Esophagus mucosa (tissue), 1 donor: Measurements from ENCODE around the gene TPK1. TPM values are rescaled to one million over a fixed set of nuclear protein-coding genes. Genes with fewer than 3 reads are reported as not detected.

Experiments used
- ATAC-seq: fragments of 200-7000 bp; cut with Tn5 transposase; one replicate; pipeline ENCODE4 v1.9.1; 2020
- total RNA-seq: library from RNA; stranded (reverse); gene quantifications from one replicate; pipeline ENCODE4 v1.2.4, GENCODE V29; 2023
- donor health status: DM: yes; HTN: yes; CAD: no.

The TPK1 gene
- total RNA-seq, 1 donor from 2014 or later: 2.0 TPM

DNA sequence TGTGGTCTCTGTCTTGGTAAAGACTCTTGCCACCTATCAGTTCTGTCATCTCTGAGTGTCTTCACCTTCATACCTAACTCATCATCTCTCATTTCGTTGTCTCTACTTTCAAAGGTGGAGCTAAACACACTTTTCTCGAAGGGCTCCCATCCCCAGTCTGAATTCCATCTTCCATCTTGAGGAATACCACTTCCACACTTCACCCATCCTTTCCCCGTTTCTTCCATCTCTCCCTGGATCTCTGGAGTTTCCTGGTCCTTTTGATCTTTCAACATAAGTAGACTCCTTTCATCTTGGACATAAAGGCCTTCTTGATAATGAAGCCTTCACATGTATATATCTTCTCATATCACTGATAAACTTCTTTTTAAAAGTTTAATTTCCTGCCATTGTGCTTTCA, 311.6 kb downstream of the TPK1 start:
- no peak for ATAC-seq

DNA sequence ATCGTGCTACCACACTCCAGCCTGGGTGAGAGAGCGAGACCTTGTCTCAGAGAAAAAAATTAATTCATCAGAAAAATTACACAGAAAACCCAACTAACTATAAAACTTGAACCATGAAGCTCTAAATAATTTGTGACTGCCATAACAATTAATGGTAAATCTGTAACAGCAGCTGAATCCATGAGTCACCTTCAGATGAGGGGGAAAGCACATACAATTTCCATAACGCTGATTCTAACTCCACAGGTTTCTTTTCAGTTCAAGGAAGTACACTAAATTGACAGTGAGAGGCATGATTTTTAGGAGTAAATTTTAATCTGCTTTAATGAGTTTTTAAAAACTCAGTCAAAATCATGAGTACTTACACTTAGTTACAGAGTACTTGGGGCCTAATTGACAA, 312.2 kb downstream of the TPK1 start:
- ATAC-seq: no peak

DNA sequence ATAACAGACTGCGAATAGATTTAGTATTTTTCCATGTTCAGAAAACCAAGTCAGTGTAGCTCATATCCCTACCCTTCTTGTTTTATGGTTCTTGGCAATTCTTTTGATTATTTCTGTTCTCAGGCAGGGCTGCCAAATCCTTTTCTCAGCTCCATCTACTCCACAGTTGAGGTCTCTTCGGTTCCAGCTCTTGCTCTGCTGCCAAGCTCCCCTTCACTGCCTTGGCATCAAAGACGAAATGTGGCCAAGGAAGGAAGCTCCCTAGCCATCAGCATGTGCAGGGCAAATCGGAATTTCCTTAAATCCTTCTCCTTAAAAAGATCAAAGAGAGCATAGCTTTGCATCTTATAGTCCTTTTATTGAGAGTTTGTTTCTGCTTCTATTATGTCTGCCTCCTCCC, 315.9 kb downstream of the TPK1 start:
- no peak for ATAC-seq

DNA sequence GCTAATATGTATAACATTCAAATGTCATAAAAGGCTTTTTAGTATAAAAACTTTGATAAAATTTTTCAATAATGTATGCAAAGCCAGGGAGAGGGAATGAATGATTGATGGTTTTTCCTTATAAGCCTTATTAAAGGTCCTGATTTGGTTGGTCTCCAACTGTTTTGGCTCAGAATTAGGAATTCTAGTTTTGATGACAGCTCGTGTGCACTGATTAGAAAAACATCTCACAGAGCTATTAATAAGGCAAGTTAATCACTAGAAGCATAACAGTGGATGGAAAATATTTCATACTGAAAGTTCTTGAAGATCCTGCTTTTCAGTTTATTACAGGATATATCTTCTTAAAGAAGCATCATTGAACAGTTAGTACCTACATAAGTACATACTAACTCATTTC, 317.5 kb downstream of the TPK1 start:
- no peak for ATAC-seq

DNA sequence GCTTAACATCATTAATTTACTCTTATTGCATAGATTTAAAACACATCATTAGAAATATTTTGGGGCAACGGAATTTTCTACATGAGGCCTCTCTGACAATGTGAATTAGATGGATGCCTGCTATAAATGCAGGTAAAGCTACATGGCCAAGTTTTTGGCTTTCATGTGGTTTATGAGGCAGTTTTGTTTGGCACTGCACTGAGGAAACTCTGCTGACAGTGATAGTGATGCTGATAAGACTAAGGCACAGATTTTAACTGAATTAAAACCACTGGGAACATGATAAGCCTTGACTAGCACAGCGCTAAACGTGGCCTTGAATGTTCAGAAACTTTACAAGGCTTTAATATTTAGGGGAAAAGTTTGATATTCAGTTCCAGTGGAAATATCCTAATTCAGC, 318.1 kb downstream of the TPK1 start:
- no peak for ATAC-seq

DNA sequence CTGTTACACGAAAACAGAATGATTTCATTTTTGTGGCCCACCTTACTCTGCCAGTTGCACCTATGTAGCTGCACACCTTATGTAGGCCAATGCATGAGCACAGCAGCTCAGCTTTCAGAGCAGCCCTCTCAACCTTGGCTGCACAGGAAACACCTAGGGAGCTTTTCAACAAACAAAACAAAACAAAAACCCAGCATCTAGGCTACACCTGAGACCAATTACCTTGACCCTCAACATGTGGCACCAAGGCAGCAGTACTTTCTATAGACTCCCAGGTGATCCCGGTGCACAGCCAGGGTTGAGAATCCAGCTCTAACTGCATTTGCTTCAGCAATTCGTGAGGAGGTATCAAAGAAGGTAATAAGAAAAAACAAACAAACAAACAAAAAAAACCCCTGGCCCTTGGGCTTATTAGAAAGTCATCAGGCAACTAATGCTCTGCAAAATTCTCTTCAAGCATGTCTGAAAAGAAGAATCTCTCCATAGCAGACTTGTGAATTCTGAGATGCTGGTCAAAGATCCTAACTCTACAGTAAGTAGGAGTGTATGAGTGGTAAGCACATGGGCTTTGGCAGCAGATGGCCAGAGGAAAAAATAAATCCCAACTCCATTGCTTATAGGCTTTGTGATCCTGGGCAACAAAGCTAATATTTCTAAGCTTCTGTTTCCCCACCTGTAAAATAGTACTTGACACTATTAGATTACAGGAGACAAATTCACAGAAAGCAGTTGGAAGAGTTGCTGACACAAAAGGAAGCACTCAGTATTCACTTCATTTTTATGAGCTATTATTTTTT, 318.9 kb downstream of the TPK1 start:
- ATAC-seq: no peak

DNA sequence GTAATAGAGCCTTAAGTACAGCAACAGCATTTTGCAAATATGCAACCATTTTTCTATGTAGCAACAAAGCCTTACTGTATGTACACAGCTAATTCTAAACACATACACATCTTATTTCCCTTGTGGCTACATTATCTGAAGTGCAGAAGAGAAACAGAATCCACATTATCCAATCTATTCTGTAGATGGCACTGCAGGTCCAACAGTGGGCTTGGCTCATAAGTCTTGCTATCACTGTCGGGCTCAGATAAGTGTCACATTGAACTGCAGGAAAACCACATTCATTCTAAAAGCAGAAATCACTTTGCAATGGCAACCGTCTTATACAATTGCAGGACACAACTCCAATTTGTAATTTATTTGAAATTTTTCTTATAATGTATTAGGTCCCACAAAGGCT, 322.5 kb downstream of the TPK1 start:
- no peak for ATAC-seq

DNA sequence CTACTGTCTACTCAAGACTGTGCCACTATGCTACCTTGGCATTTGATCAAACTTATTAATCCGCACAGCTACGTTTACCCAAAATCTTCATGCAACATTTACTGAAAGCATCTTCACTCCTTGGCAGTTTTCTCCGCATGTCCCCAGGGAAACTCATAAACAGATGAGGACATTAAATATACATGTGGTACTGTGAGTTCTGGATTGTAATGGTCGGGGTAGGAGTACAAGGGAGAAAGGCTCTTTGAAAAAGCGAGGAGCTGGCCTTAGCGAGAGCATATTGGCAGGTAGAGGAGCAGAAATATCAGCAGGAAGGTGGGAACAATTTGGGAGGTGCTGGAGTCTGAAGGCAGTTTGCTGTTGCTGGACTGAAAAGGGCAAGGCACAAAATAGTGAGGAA, 325.2 kb downstream of the TPK1 start:
- no peak for ATAC-seq

- no peak for ATAC-seq
Measured at GRCh38 chr7:144508702-144509101, 327.2 kb downstream of the TPK1 start.

- ATAC-seq: no peak
Measured at GRCh38 chr7:144503215-144503614, 332.6 kb downstream of the TPK1 start.

DNA sequence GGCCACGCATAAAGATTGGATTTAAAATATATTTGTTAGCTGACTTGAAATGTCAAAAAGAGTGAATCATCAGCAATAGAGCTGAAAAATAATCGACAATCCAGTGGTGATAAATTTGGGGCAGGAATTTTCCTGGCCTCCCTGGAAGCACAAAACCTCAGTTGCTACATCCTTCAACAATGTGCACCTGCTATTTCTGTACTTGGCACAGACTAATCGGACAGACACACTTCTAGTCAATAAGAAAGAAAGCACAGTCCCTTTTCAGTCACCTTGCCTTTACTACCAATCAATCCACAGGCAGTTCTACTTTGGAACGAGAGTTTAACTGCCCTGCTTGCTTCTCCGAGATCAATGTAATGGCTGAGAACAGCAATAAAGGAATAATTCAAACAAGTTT, 335.6 kb downstream of the TPK1 start:
- no peak for ATAC-seq

- no peak for ATAC-seq
Measured at GRCh38 chr7:144497282-144497681, 338.6 kb downstream of the TPK1 start.

- no peak for ATAC-seq
Measured at GRCh38 chr7:144494355-144494754, 341.5 kb downstream of the TPK1 start.

GRCh38 chr7:144489504-144489903, 346.3 kb downstream of the TPK1 start:
- no peak for ATAC-seq

GRCh38 chr7:144488977-144489376, 346.9 kb downstream of the TPK1 start:
- ATAC-seq: no peak

DNA sequence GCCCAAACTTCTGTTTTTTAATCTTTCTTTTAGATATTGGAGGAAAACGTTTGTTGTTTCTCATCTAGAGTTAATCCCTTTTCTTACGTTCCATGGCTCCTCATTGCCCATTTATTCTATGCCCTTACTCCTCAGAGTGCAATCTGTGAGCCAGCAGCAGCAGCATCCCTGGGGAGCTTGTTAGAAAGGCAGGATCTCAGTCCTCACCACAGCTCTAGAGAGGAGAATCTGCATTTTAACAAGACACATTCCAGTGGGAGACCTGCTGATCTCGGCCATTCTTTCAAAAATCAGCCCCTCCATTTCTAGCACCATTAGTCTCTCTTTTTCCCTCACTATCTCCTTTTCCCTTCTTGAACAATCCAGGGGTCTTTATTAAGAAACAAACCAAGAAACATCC, 348.0 kb downstream of the TPK1 start:
- ATAC-seq: no peak

DNA sequence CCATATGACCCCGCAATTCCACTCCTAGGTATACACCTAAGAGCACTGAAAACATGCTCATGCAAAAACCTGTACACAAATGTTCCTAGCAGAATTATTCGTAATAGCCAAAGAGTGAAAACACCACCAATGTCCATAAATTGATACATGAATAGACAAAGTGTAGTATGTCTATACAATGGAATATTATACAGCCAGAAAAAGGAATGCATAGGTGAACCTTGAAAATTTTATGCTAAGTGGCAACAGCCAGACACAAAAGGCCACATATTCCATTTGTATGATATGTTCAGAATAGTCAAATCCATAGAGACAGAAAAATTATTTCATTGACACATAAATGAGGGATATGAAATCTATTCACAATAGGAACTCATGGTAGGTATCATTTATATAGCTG, 351.4 kb downstream of the TPK1 start:
- no peak for ATAC-seq

- no peak for ATAC-seq
Measured at GRCh38 chr7:144483189-144483588, 352.7 kb downstream of the TPK1 start.

DNA sequence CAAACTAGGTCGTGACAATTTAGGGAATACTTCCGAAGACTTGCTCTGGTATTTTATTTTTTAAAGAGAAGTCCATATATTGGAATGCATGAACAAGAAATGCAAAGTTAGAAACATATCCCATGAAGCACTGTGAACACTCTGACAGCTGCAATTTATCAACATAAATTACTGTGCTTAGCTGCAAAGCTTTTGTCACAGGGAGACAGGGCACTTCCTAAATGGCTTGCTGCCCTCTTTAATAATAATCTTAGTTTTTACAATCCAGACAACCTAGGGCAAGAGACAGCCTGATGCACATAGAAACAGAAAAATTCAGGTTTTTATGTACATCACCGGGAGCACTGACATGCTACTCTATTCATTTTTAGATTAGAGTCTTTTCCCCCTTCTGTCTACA, 354.0 kb downstream of the TPK1 start:
- ATAC-seq: no peak

DNA sequence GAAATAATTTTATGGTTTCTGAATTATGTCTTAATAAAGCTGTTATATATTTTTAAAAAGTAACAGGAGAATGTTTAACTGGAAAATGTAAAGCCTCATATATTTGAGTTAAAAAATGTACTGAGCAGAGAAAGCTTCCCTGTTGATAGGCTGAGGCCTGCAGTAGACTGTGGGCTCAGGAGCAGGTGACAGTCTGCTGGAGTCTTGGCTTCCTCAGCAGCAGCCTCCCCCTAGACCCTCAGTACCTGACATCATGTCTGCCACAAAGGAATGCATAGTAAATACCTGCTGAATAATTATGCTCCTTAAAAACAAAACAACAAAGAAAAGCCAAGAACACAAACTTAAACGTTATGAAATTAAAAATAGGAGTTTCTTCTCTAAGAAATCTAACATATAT, 358.5 kb downstream of the TPK1 start:
- no peak for ATAC-seq

GRCh38 chr7:144474800-144475615, 360.8 kb downstream of the TPK1 start:
- ATAC-seq: no peak

GRCh38 chr7:144474363-144474762, 361.5 kb downstream of the TPK1 start:
- ATAC-seq: no peak

- ATAC-seq: no peak
Measured at GRCh38 chr7:144473908-144474307, 361.9 kb downstream of the TPK1 start.

GRCh38 chr7:144470078-144470477, 365.8 kb downstream of the TPK1 start:
- ATAC-seq: no peak
